K562 (cell line): ENCODE data around the gene MEX3D. TPM values are rescaled to one million over a fixed set of nuclear protein-coding genes. Genes with fewer than 3 reads are reported as not detected.

Experiments used
- CREM ChIP-seq: IDR thresholded peaks from 2 replicates; pipeline ENCODE4 v1.6.1; 2014; ENCODE audit warnings: antibody characterized with exemption, low read depth
- NBN ChIP-seq: fragments of 450-650 bp; IDR thresholded peaks from 2 replicates; pipeline ENCODE4 v1.6.1; 2016; ENCODE audit warnings: low read depth, mild to moderate bottlenecking
- RBM34 ChIP-seq: fragments of 200-400 bp; formaldehyde crosslinking; IDR thresholded peaks from 2 replicates; pipeline ENCODE4 v1.6.1; 2018; ENCODE audit warnings: low read length, borderline replicate concordance; ENCODE audit not compliant: insufficient read depth
- ZFPM2 ChIP-seq: fragments of 250-450 bp; sonication (Bioruptor Pico); IDR thresholded peaks from 2 replicates; pipeline ENCODE4 v1.5.1; 2022; ENCODE audit warnings: mild to moderate bottlenecking
- ZNF23 ChIP-seq: fragments of 250-450 bp; sonication (Bioruptor Pico); IDR thresholded peaks from 2 replicates; pipeline ENCODE4 v1.4.0; 2020; ENCODE audit warnings: mild to moderate bottlenecking
- polyA plus RNA-seq, 8 experiments: library from polyadenylated mRNA; depleted of rRNA in 4 of 8; stranded (reverse) in 5 of 8; unstranded in 3 of 8; fragments of >200 nt; fragmentation: Nextera tagmentation in 2 of 8; fragmentation: Illumina TruSeq in 1 of 8; extraction: Ambion mirVana in 2 of 8; extraction: Trizol in 1 of 8; gene quantifications; 2 replicates each; pipeline versions ENCODE4 v1.2.1 to v1.2.3, GENCODE V29; 2011 to 2014; ENCODE audit warnings: inconsistent platforms in 1 of 8, missing spikeins in 1 of 8
- total RNA-seq, 7 experiments: library from RNA; depleted of rRNA in 6 of 7; stranded (reverse); fragments of >200 nt in 6 of 7; fragmentation: Illumina TruSeq in 2 of 7; extraction: Trizol in 2 of 7; gene quantifications; 2 replicates each; pipeline versions ENCODE4 v1.2.1 to v1.2.3, GENCODE V29; 2011 to 2021; ENCODE audit warnings: low replicate concordance in 1 of 7
- TF ChIP-seq, protein P1 (sequence below): sonication (generic); formaldehyde crosslinking; IDR thresholded peaks from 2 replicates; pipeline ENCODE4 v1.8.0; 2023; ENCODE audit warnings: mild to moderate bottlenecking, missing genetic modification reagents
- TF ChIP-seq, protein P2 (sequence below): sonication (generic); formaldehyde crosslinking; IDR thresholded peaks from 2 replicates; pipeline ENCODE4 v1.8.1; 2023; ENCODE audit warnings: mild to moderate bottlenecking, missing genetic modification reagents
- TF ChIP-seq, protein P3 (sequence below), 2 experiments: fragments of 450-650 bp in 1 of 2; sonication (generic) in 1 of 2; formaldehyde crosslinking in 1 of 2; IDR thresholded peaks; 2 replicates each; pipeline versions ENCODE4 v1.7.1 to v1.9.0; 2016 to 2022; ENCODE audit warnings: inconsistent platforms in 1 of 2, mild to moderate bottlenecking in 1 of 2, missing genetic modification reagents in 1 of 2
- TF ChIP-seq, protein P4 (sequence below): fragments of 450-650 bp; IDR thresholded peaks from 2 replicates; pipeline ENCODE4 v1.6.1; 2016; ENCODE audit warnings: borderline replicate concordance

The MEX3D gene
- total and polyA plus RNA-seq, 9 of the 15 experiments (the other 6 are each of a cell fraction or from before 2014, with no cell fraction given), result 1.7 to 39.3 (median 5.7) TPM

DNA sequence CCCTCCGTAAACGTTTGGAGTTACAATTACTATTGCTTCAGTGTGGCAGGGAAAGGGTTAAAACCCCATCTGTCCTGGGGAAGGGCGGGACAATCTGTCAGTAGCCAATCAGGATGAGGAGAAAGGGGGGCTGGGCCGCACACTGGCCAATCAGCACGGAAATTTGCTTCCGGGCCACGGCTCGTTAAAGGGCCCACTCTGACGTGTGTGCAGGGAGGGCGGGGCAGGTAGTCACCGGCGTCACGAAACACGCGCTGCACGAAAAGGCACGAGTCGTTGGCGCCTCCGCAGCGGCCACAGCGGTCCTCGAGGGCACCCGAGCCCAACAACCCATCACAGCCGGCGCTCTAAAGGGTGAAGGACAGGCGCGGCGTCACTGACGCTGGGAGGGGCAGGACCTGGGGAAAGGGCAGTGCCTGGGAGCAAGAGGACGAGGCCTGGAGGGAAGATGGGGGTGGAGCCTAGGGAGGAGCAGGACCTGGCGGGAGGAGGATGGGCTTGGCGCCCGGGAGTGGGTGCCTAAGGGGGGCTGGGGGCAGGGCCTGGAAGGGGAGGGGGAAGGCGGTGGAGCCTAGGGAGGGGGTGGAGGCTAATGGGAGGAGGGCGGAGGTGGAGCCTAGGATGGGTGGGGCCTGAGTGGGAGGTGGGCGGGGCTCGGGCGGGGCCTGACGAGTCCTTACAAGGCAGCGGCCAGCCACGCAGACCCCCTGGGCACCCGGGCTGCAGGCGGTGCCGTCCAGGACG, 60.2 kb downstream of the MEX3D start (continued):
- TF ChIP-seq, protein P1, sequence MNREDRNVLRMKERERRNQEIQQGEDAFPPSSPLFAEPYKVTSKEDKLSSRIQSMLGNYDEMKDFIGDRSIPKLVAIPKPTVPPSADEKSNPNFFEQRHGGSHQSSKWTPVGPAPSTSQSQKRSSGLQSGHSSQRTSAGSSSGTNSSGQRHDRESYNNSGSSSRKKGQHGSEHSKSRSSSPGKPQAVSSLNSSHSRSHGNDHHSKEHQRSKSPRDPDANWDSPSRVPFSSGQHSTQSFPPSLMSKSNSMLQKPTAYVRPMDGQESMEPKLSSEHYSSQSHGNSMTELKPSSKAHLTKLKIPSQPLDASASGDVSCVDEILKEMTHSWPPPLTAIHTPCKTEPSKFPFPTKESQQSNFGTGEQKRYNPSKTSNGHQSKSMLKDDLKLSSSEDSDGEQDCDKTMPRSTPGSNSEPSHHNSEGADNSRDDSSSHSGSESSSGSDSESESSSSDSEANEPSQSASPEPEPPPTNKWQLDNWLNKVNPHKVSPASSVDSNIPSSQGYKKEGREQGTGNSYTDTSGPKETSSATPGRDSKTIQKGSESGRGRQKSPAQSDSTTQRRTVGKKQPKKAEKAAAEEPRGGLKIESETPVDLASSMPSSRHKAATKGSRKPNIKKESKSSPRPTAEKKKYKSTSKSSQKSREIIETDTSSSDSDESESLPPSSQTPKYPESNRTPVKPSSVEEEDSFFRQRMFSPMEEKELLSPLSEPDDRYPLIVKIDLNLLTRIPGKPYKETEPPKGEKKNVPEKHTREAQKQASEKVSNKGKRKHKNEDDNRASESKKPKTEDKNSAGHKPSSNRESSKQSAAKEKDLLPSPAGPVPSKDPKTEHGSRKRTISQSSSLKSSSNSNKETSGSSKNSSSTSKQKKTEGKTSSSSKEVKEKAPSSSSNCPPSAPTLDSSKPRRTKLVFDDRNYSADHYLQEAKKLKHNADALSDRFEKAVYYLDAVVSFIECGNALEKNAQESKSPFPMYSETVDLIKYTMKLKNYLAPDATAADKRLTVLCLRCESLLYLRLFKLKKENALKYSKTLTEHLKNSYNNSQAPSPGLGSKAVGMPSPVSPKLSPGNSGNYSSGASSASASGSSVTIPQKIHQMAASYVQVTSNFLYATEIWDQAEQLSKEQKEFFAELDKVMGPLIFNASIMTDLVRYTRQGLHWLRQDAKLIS (CRISPR knock-in tag), result no peak
- TF ChIP-seq NBN, result peak; percentile 56; the same call in 1 of the 2 replicates
- 0 out of 2 replicates have a peak, but pooled peaks have one; percentile 62 for TF ChIP-seq ZFPM2 (CRISPR knock-in tag)
- TF ChIP-seq CREM, result peak; percentile 96
- TF ChIP-seq, protein P2, sequence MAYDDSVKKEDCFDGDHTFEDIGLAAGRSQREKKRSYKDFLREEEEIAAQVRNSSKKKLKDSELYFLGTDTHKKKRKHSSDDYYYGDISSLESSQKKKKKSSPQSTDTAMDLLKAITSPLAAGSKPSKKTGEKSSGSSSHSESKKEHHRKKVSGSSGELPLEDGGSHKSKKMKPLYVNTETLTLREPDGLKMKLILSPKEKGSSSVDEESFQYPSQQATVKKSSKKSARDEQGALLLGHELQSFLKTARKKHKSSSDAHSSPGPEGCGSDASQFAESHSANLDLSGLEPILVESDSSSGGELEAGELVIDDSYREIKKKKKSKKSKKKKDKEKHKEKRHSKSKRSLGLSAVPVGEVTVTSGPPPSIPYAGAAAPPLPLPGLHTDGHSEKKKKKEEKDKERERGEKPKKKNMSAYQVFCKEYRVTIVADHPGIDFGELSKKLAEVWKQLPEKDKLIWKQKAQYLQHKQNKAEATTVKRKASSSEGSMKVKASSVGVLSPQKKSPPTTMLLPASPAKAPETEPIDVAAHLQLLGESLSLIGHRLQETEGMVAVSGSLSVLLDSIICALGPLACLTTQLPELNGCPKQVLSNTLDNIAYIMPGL (CRISPR knock-in tag), result no peak
- TF ChIP-seq, protein P3, sequence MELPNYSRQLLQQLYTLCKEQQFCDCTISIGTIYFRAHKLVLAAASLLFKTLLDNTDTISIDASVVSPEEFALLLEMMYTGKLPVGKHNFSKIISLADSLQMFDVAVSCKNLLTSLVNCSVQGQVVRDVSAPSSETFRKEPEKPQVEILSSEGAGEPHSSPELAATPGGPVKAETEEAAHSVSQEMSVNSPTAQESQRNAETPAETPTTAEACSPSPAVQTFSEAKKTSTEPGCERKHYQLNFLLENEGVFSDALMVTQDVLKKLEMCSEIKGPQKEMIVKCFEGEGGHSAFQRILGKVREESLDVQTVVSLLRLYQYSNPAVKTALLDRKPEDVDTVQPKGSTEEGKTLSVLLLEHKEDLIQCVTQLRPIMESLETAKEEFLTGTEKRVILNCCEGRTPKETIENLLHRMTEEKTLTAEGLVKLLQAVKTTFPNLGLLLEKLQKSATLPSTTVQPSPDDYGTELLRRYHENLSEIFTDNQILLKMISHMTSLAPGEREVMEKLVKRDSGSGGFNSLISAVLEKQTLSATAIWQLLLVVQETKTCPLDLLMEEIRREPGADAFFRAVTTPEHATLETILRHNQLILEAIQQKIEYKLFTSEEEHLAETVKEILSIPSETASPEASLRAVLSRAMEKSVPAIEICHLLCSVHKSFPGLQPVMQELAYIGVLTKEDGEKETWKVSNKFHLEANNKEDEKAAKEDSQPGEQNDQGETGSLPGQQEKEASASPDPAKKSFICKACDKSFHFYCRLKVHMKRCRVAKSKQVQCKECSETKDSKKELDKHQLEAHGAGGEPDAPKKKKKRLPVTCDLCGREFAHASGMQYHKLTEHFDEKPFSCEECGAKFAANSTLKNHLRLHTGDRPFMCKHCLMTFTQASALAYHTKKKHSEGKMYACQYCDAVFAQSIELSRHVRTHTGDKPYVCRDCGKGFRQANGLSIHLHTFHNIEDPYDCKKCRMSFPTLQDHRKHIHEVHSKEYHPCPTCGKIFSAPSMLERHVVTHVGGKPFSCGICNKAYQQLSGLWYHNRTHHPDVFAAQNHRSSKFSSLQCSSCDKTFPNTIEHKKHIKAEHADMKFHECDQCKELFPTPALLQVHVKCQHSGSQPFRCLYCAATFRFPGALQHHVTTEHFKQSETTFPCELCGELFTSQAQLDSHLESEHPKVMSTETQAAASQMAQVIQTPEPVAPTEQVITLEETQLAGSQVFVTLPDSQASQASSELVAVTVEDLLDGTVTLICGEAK (IDR thresholded peaks at IDR 0.05), result peak; percentile 65
- TF ChIP-seq, protein P3 (CRISPR knock-in tag; IDR thresholded peaks at IDR 0.05), result no peak
- TF ChIP-seq RBM34, result no peak
- TF ChIP-seq, protein P4, sequence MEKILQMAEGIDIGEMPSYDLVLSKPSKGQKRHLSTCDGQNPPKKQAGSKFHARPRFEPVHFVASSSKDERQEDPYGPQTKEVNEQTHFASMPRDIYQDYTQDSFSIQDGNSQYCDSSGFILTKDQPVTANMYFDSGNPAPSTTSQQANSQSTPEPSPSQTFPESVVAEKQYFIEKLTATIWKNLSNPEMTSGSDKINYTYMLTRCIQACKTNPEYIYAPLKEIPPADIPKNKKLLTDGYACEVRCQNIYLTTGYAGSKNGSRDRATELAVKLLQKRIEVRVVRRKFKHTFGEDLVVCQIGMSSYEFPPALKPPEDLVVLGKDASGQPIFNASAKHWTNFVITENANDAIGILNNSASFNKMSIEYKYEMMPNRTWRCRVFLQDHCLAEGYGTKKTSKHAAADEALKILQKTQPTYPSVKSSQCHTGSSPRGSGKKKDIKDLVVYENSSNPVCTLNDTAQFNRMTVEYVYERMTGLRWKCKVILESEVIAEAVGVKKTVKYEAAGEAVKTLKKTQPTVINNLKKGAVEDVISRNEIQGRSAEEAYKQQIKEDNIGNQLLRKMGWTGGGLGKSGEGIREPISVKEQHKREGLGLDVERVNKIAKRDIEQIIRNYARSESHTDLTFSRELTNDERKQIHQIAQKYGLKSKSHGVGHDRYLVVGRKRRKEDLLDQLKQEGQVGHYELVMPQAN, result peak; percentile 89; the same call in 1 of the 2 replicates
- no peak for TF ChIP-seq ZNF23 (CRISPR knock-in tag)
